NCI-H2196 (cell line): ENCODE measurements around the gene KRT7.

Source experiments
- DNase-seq: peaks from one replicate; lab custom pipeline; 2025; ENCODE audit not compliant: unreplicated experiment; lab: John Stamatoyannopoulos, UW

Gene KRT7

DNA sequence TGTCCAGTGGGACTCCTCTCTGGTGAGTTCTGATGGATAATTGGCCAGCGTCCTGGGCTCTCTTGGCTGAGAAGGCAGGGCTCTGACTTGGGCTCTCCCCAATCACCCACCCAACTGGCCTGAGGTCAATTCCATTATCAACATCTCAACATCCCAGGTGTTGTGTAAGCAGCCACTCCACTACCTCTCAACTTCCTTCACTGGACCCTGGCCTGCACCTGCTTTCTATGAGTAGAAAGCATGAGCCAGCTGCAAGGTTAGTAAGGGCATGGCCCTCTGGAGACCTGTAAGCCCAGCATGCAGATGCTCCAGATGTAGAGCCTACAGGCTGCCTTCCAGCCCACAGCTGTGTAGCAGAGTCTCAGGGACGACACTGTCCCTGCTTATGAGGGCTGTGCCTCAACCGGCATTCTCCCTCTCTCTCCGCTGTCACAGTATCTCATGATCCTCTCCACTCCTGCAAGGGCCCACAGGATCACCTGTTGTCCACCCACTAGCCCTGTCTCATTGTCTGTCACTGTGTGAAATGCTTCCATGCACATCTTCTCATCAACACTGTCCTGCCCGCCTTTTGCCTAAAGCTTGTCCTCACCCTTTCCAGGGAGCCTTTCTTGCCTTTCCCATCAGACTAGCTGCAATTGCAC lies 63.7 kb downstream of the KRT7 start:
- DNase-seq = peak; percentile 57
